Testis (tissue), 3 donors: ENCODE data around the gene PTPRN2. TPM values are rescaled to one million over a fixed set of nuclear protein-coding genes. Genes with fewer than 3 reads are reported as not detected.

Experiments used
- DNase-seq: peaks from one replicate; pipeline ENCODE4 v3.0.0-alpha.2; 2019
- H3K27ac ChIP-seq, 2 donors: fragments of 200-600 bp; sonication (generic); one replicate each; pipeline ENCODE4 v1.5.1; 2019
- H3K27me3 ChIP-seq: fragments of 200-600 bp; sonication (generic); one replicate; pipeline ENCODE4 v1.5.1; 2019
- H3K36me3 ChIP-seq: fragments of 200-600 bp; sonication (generic); one replicate; pipeline ENCODE4 v1.5.1; 2017; ENCODE audit warnings: low read depth; ENCODE audit errors: missing control alignments
- H3K4me1 ChIP-seq: fragments of 200-600 bp; sonication (generic); one replicate; pipeline ENCODE4 v1.5.1; 2019
- H3K4me3 ChIP-seq, 2 donors: fragments of 200-600 bp; sonication (generic); one replicate each; pipeline ENCODE4 v1.5.1; 2017 to 2019
- H3K9me3 ChIP-seq: fragments of 200-600 bp; sonication (generic); one replicate; pipeline ENCODE4 v1.5.1; 2017
- POLR2A ChIP-seq: fragments of 450-650 bp; IDR thresholded peaks from one replicate; pipeline ENCODE4 v1.6.1; 2017; ENCODE audit warnings: antibody characterized with exemption, mild to moderate bottlenecking, moderate library complexity
- WGBS, 2 donors: methylation state at CpG; one replicate each; pipeline ENCODE4 v1.1.5; 2018; 5-methylcytosine and 5-hydroxymethylcytosine counted together
- intact Hi-C: fragments of 100-400 bp; cut with DNase I; formaldehyde crosslinking; loops from one replicate; pipeline ENCODE4 v1.15.1; 2023; ENCODE audit warnings: low total_unique reads
- polyA plus RNA-seq: library from polyadenylated mRNA; stranded (reverse); fragments of 350-450 nt; fragmentation: Illumina TruSeq; extraction: RNeasy Lipid Tissue Mini Kit (QIAGEN cat#74804); gene quantifications from one replicate; pipeline ENCODE4 v1.2.3, GENCODE V29; 2014; ENCODE audit warnings: low read depth, low replicate concordance; ENCODE audit not compliant: insufficient read depth
- total RNA-seq, 2 donors: library from RNA; depleted of rRNA; stranded (reverse); fragments of >200 nt; gene quantifications; one replicate each; pipeline ENCODE4 v1.2.3, GENCODE V29; 2016
- TF ChIP-seq, protein P1 (sequence below), 3 experiments: fragments of 450-650 bp in 2 of 3; fragments of 200-600 bp in 1 of 3; sonication (generic) in 1 of 3; IDR thresholded peaks; one replicate each; pipeline ENCODE4 v1.5.1; 2016 to 2019; ENCODE audit warnings: antibody characterized with exemption in 3 of 3, mild to moderate bottlenecking in 2 of 3, moderate library complexity in 1 of 3

PTPRN2 gene
- total and polyA plus RNA-seq, 3 donors from 2014 or later: 9.3 to 10.8 (median 9.8) TPM

- intact Hi-C loops: no loop called here
- no peak overlapping the region for H3K4me3 ChIP-seq
- WGBS, 2 donors: 93 to 94% methylated on average over 15 of the region's 15 CpGs
- no peaks in the 10 kb centered on the region for H3K36me3 ChIP-seq
- no peaks in the 10 kb centered on the region for H3K9me3 ChIP-seq
- no peak for DNase-seq
- H3K27me3 ChIP-seq: no peaks in the 10 kb centered on the region
- no peak for TF ChIP-seq POLR2A
- TF ChIP-seq, protein P1, sequence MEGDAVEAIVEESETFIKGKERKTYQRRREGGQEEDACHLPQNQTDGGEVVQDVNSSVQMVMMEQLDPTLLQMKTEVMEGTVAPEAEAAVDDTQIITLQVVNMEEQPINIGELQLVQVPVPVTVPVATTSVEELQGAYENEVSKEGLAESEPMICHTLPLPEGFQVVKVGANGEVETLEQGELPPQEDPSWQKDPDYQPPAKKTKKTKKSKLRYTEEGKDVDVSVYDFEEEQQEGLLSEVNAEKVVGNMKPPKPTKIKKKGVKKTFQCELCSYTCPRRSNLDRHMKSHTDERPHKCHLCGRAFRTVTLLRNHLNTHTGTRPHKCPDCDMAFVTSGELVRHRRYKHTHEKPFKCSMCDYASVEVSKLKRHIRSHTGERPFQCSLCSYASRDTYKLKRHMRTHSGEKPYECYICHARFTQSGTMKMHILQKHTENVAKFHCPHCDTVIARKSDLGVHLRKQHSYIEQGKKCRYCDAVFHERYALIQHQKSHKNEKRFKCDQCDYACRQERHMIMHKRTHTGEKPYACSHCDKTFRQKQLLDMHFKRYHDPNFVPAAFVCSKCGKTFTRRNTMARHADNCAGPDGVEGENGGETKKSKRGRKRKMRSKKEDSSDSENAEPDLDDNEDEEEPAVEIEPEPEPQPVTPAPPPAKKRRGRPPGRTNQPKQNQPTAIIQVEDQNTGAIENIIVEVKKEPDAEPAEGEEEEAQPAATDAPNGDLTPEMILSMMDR (IDR thresholded peaks at IDR 0.05): no peak
- no peak overlapping the region for H3K27ac ChIP-seq
- no peaks in the 10 kb centered on the region for H3K4me1 ChIP-seq
Measured at GRCh38 chr7:158314394-158314793, 273.2 kb downstream of the PTPRN2 start.

- H3K27ac ChIP-seq: no peak overlapping the region
- DNase-seq: no peak
- no peaks in the 10 kb centered on the region for H3K4me1 ChIP-seq
- H3K36me3 ChIP-seq: no peaks in the 10 kb centered on the region
- TF ChIP-seq, protein P1 (IDR thresholded peaks at IDR 0.05): no peak
- TF ChIP-seq POLR2A: no peak
- H3K4me3 ChIP-seq: no peak overlapping the region
- WGBS, 2 donors: 85% methylated on average over 7 to 10 of the region's 10 CpGs
- intact Hi-C loops: no loop called here
- no peaks in the 10 kb centered on the region for H3K9me3 ChIP-seq
- H3K27me3 ChIP-seq: no peaks in the 10 kb centered on the region
Measured at GRCh38 chr7:158313931-158314330, 273.7 kb downstream of the PTPRN2 start.

DNA sequence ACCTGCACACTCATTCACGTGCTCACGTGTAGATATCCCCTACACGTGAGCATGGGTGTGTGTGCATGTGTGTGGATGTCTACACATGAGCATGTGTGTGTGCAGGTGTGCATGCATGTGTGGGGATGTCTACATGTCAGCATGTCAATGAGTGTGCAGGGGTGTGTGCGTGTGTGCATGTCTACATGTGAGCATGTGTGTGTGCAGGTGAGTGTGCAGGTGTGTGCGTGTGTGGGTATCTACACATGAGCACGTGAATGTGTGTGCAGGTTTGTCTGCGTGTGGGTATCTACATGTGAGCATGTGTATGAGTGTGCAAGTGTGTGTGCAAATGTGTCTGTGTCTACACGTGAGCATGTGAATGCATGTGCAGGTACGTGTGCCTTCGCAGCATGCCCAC is 274.8 kb downstream of the PTPRN2 start:
- WGBS, 2 donors: 93 to 96% methylated on average over 10 of the region's 10 CpGs
- Histone ChIP-seq H3K4me3 (no peak overlapping the region), H3K36me3 (no peaks in the 10 kb centered on the region), H3K4me1 (no peaks in the 10 kb centered on the region), H3K27ac (no peak overlapping the region), H3K27me3 (no peaks in the 10 kb centered on the region), H3K9me3 (no peaks in the 10 kb centered on the region)
- no peak for DNase-seq
- intact Hi-C loops: no loop called here
- no peak for TF ChIP-seq POLR2A
- TF ChIP-seq, protein P1 (IDR thresholded peaks at IDR 0.05): no peak

DNA sequence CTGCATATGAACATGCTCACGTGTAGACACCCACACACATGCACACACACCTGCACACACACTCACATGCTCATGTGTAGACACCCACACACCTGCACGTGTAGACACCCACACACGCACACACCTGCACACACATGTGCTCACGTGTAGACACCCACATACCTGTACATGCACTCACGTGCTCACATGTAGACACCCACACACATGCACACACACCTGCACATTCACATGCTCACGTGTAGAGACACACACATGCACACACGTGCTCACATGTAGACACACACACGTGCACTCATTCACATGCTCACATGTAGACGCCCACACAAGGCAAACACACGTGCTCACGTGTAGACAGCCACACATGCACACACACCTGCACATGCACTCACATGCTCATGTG is 275.8 kb downstream of the PTPRN2 start:
- H3K4me3 ChIP-seq: no peak overlapping the region
- TF ChIP-seq, protein P1 (IDR thresholded peaks at IDR 0.05): no peak
- no peak for TF ChIP-seq POLR2A
- no peaks in the 10 kb centered on the region for H3K36me3 ChIP-seq
- H3K9me3 ChIP-seq: no peaks in the 10 kb centered on the region
- H3K4me1 ChIP-seq: no peaks in the 10 kb centered on the region
- DNase-seq: no peak
- H3K27me3 ChIP-seq: no peaks in the 10 kb centered on the region
- intact Hi-C loops: no loop called here
- no peak overlapping the region for H3K27ac ChIP-seq
- WGBS, 2 donors: 65 to 77% methylated on average over 10 to 11 of the region's 11 CpGs

DNA sequence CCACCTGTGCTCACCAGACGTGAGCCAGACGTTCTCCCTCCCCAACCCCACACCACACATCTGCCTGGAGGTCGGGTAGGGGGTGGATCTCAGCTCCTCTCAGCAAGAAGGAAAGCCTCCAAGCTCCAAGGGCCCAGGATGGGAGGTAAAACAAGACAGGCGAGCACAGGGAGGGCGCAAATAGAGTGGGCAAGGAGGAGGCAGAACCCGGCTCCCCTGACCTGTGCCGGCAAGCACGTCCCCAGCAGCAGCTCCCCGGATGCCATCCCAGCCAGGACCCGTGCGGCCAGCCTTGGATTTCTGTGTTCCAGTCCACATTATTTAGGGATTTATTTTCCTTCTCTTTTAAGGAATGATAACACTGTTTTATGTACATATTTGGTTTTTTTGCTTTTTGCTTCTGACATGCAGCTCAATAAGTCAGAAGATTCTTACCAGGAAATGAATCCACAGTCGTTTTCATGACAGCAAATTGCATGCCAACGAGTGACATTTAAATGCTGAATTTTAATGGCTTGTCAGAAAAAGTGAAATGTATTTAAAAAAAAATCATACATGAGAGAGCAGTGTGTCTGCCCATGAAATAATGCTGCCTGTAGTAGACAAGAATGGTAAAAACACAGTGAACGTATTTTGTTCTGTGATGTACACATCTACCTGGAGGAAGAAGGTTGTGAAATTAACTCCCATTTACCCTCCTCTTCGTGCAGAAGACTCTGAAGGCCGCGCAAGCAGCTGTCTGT is 276.5 kb downstream of the PTPRN2 start:
- 64 to 65% methylated on average over 15 to 17 of the region's 17 CpGs for WGBS, 2 donors
- TF ChIP-seq, protein P1 (IDR thresholded peaks at IDR 0.05): no peak
- no peak for TF ChIP-seq POLR2A
- intact Hi-C loops: no loop called here
- no peaks in the 10 kb centered on the region for H3K4me1 ChIP-seq
- no peak overlapping the region for H3K27ac ChIP-seq
- no peaks in the 10 kb centered on the region for H3K9me3 ChIP-seq
- H3K27me3 ChIP-seq: no peaks in the 10 kb centered on the region
- no peak overlapping the region for H3K4me3 ChIP-seq
- H3K36me3 ChIP-seq: no peaks in the 10 kb centered on the region
- DNase-seq: no peak
